Endothelial cell of umbilical vein (primary cell): ENCODE results near the gene CXorf65. TPM values are rescaled to one million over a fixed set of nuclear protein-coding genes. Genes with fewer than 3 reads are reported as not detected.

ENCODE experiments used
- BruUV-seq: library from RNA; stranded (reverse); fragments of 400-500 nt; replicated peaks from 2 replicates; lab custom pipeline; 2021; lab: Mats Ljungman, UMichigan
- CTCF ChIA-PET: fragments of 300-600, 350-600 bp; sonication (Branson Sonifier 250); formaldehyde crosslinking; loops from one replicate; lab custom pipeline; 2021; ENCODE audit warnings: antibody characterized with exemption, inconsistent platforms; lab: Charles Lee
- POLR2A ChIA-PET: fragments of 300-600, 350-600 bp; sonication (Branson Sonifier 250); formaldehyde crosslinking; loops from one replicate; lab custom pipeline; 2021; ENCODE audit warnings: antibody characterized with exemption, inconsistent platforms; lab: Charles Lee
- DNase-seq: peaks from one replicate; pipeline ENCODE4 v3.0.0-alpha.2; 2011; ENCODE audit warnings: low read depth, low spot score
- FAIRE-seq: peaks from 2 replicates; lab custom pipeline; 2011; peaks lifted over from hg19 to GRCh38; lab: Jason Lieb, UNC
- H2AFZ ChIP-seq: 2 replicates; pipeline ENCODE4 v1.6.0; 2012; ENCODE audit warnings: low read depth, low read length, control low read depth, inconsistent platforms
- H3K27ac ChIP-seq: 2 replicates; pipeline ENCODE4 v1.5.1; 2011; ENCODE audit warnings: low read depth, mild to moderate bottlenecking, control low read depth, low read length, moderate library complexity; ENCODE audit not compliant: insufficient read depth
- H3K27me3 ChIP-seq, 2 experiments: 2 replicates each; pipeline versions ENCODE4 v1.6.0 to v1.6.1; 2011; ENCODE audit warnings: low read length in 2 of 2, mixed read lengths in 1 of 2; ENCODE audit not compliant: control insufficient read depth in 2 of 2, insufficient read depth in 2 of 2
- H3K36me3 ChIP-seq, 2 experiments: 2 replicates in 1 of 2; 3 replicates in 1 of 2; pipeline ENCODE4 v1.5.1; 2011; ENCODE audit warnings: low read length in 2 of 2, mild to moderate bottlenecking in 1 of 2, moderate library complexity in 1 of 2; ENCODE audit not compliant: control insufficient read depth in 2 of 2, insufficient read depth in 2 of 2; ENCODE audit errors: extremely low read depth in 1 of 2
- H3K4me1 ChIP-seq: 3 replicates; pipeline ENCODE4 v1.5.1; 2011; ENCODE audit warnings: mild to moderate bottlenecking, low read length; ENCODE audit not compliant: control insufficient read depth, insufficient read depth; ENCODE audit errors: extremely low read depth
- H3K4me2 ChIP-seq: 2 replicates; pipeline ENCODE4 v1.6.1; 2011; ENCODE audit warnings: low read length, control low read depth, mixed read lengths; ENCODE audit not compliant: insufficient read depth
- H3K4me3 ChIP-seq, 3 experiments: fragments of 200-600 bp in 1 of 3; sonication (generic), shearing (Covaris generic) in 1 of 3; replicated peaks in 1 of 3; 2 replicates each; pipeline ENCODE4 v1.5.1; 2011 to 2016; ENCODE audit warnings: control low read depth in 3 of 3, low read length in 3 of 3, mild to moderate bottlenecking in 2 of 3, inconsistent platforms in 1 of 3, low read depth in 1 of 3, moderate library complexity in 1 of 3; ENCODE audit not compliant: insufficient read depth in 1 of 3
- H3K79me2 ChIP-seq: 2 replicates; pipeline ENCODE4 v1.6.0; 2012; ENCODE audit warnings: low read length, inconsistent platforms; ENCODE audit not compliant: control insufficient read depth, insufficient read depth
- H3K9ac ChIP-seq: replicated peaks from 2 replicates; pipeline ENCODE3; 2011; ENCODE audit warnings: low read length, control low read depth; ENCODE audit not compliant: insufficient read depth; ENCODE audit errors: extremely low read depth
- H3K9me1 ChIP-seq: replicated peaks from 3 replicates; pipeline ENCODE4 v1.6.0; 2011; ENCODE audit warnings: mild to moderate bottlenecking, low read length; ENCODE audit not compliant: control insufficient read depth, insufficient read depth; ENCODE audit errors: extremely low read depth
- H3K9me3 ChIP-seq: replicated peaks from 2 replicates; pipeline ENCODE4 v1.5.1; 2012; ENCODE audit warnings: low read length, inconsistent platforms; ENCODE audit not compliant: control insufficient read depth, insufficient read depth
- H4K20me1 ChIP-seq: replicated peaks from 2 replicates; pipeline ENCODE3; 2011; ENCODE audit warnings: mild to moderate bottlenecking, low read length; ENCODE audit not compliant: control insufficient read depth, insufficient read depth; ENCODE audit errors: extremely low read depth
- EZH2 ChIP-seq: IDR thresholded peaks from 2 replicates; pipeline ENCODE4 v1.6.1; 2012; ENCODE audit warnings: borderline replicate concordance, low read depth, mild to moderate bottlenecking, moderate library complexity, low read length, inconsistent platforms; ENCODE audit not compliant: severe bottlenecking
- GATA2 ChIP-seq: IDR thresholded peaks from 2 replicates; pipeline ENCODE4 v1.7.0; 2011; ENCODE audit warnings: low read depth, mild to moderate bottlenecking, moderate library complexity, mixed read lengths, low read length; ENCODE audit not compliant: insufficient read length, insufficient read depth
- MYC ChIP-seq: IDR thresholded peaks from one replicate; pipeline ENCODE4 v1.6.1; 2011; ENCODE audit warnings: mild to moderate bottlenecking, low read depth, low read length
- POLR2A ChIP-seq: IDR thresholded peaks from 2 replicates; pipeline ENCODE4 v1.6.1; 2012; ENCODE audit warnings: low read depth, mild to moderate bottlenecking, control low read depth, low read length
- POLR2AphosphoS5 ChIP-seq: IDR thresholded peaks from 2 replicates; pipeline ENCODE4 v1.6.1; 2012; ENCODE audit warnings: low read depth, mild to moderate bottlenecking, control low read depth, low read length, moderate library complexity; ENCODE audit not compliant: insufficient read depth
- dilution Hi-C: fragments of 300-500 bp; cut with MboI; formaldehyde crosslinking; loops from one replicate; pipeline ENCODE4 v1.15.0; 2019; ENCODE audit warnings: low sequenced_read_pairs; ENCODE audit not compliant: extremely low pct_ligation_motif_present
- intact Hi-C: fragments of 100-400 bp; cut with micrococcal nuclease; formaldehyde crosslinking; loops from one replicate; pipeline ENCODE4 v1.10.0; 2022
- polyA plus RNA-seq, 4 experiments: library from polyadenylated mRNA; depleted of rRNA in 3 of 4; stranded (reverse) in 3 of 4; unstranded in 1 of 4; fragments of >200 nt; gene quantifications; 2 replicates each; pipeline versions ENCODE4 v1.2.1 to v1.2.3, GENCODE V29; 2011 to 2012; ENCODE audit warnings: missing spikeins in 1 of 4
- total RNA-seq: library from RNA; stranded (reverse); gene quantifications from 2 replicates; pipeline ENCODE4 v1.2.3, GENCODE V29; 2021
- TF ChIP-seq, protein P1 (sequence below), 2 donors: IDR thresholded peaks; 1 replicate in 1 of 2; 2 replicates in 1 of 2; pipeline ENCODE4 v1.5.1; 2011; ENCODE audit warnings: low read length in 2 of 2, mild to moderate bottlenecking in 2 of 2, moderate library complexity in 2 of 2, control low read depth in 1 of 2, inconsistent platforms in 1 of 2, low read depth in 1 of 2; ENCODE audit not compliant: insufficient read depth in 1 of 2; ENCODE audit errors: extremely low read depth in 1 of 2
- TF ChIP-seq, protein P2 (sequence below): IDR thresholded peaks from 2 replicates; pipeline ENCODE4 v1.6.1; 2011; ENCODE audit not compliant: insufficient read depth, insufficient read length

CXorf65 gene
- total and polyA plus RNA-seq, 2 donors (not counting 3 experiments of a cell fraction or from before 2014, with no cell fraction given): not detected

DNA sequence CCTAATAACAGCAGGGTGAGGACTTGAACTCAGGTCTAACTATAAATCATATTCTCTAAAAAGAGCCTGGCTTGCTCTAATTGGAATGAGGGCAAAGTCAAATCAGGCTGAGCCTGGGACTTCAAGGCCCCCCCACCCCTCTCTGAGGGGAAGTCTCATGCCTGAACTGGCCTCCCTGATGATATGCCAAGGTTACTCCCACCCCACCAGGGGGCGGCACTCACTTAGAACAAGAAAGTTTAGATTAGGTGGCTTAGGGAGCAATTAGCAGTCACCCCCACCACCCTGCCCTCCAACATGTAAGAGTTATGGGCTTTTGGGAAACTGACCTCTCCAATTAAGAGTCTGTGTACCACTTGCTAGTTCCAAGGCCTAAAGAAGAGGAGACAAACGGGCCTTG is 8.2 kb downstream of the CXorf65 start:
- H3K36me3 ChIP-seq: no peaks in the 10 kb centered on the region
- CTCF ChIA-PET: no interaction called here
- H3K9me3 ChIP-seq: no peaks in the 10 kb centered on the region
- TF ChIP-seq GATA2: no peak
- TF ChIP-seq MYC: no peak
- TF ChIP-seq, protein P1, sequence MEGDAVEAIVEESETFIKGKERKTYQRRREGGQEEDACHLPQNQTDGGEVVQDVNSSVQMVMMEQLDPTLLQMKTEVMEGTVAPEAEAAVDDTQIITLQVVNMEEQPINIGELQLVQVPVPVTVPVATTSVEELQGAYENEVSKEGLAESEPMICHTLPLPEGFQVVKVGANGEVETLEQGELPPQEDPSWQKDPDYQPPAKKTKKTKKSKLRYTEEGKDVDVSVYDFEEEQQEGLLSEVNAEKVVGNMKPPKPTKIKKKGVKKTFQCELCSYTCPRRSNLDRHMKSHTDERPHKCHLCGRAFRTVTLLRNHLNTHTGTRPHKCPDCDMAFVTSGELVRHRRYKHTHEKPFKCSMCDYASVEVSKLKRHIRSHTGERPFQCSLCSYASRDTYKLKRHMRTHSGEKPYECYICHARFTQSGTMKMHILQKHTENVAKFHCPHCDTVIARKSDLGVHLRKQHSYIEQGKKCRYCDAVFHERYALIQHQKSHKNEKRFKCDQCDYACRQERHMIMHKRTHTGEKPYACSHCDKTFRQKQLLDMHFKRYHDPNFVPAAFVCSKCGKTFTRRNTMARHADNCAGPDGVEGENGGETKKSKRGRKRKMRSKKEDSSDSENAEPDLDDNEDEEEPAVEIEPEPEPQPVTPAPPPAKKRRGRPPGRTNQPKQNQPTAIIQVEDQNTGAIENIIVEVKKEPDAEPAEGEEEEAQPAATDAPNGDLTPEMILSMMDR (IDR thresholded peaks at IDR 0.05; ENCODE audit: extremely low read depth in 1 of 2, insufficient read depth in 1 of 2, low read depth in 1 of 2, low read length in 2 of 2): peak; percentile 41 to 49
- no peak for TF ChIP-seq POLR2A
- TF ChIP-seq EZH2: no peak
- no peak for TF ChIP-seq POLR2AphosphoS5
- TF ChIP-seq, protein P2, sequence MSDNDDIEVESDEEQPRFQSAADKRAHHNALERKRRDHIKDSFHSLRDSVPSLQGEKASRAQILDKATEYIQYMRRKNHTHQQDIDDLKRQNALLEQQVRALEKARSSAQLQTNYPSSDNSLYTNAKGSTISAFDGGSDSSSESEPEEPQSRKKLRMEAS: no peak
- POLR2A ChIA-PET: no interaction called here
- DNase-seq: peak; percentile 53
- H4K20me1 ChIP-seq: no peaks in the 10 kb centered on the region
- dilution Hi-C loops: no loop called here
- no peak overlapping the region for H3K27ac ChIP-seq
- H3K4me1 ChIP-seq: peaks cover 6% of the 10 kb centered on the region
- intact Hi-C loops: loop anchor here (1.0 to 2.0 kb wide), 3 partner anchors 20 to 80 kb away; partner anchors contain the start of gene MED12
- H3K27me3 ChIP-seq: peaks cover 0 to 1% of the 10 kb centered on the region in 2 experiments
- no peaks in the 10 kb centered on the region for H3K9me1 ChIP-seq
- H3K9ac ChIP-seq: no peak overlapping the region
- FAIRE-seq: peak; percentile 71
- no peaks in the 10 kb centered on the region for H3K79me2 ChIP-seq
- no peak overlapping the region for H3K4me3 ChIP-seq
- H2AFZ ChIP-seq: no peak overlapping the region
- BruUV-seq: no TSS peak
- no peak overlapping the region for H3K4me2 ChIP-seq
